HG03565 (cell line): ENCODE measurements around the gene ADSS1.

ENCODE experiments used
- ATAC-seq: cut with Tn5 transposase; IDR thresholded peaks from one replicate; pipeline ENCODE4 v1.9.1; 2021; ENCODE audit warnings: mild to moderate bottlenecking, moderate library complexity; ENCODE audit not compliant: unreplicated experiment

ADSS1 gene

GRCh38 chr14:104778694-104779331, 54.8 kb downstream of the ADSS1 start:
- no peak for ATAC-seq

GRCh38 chr14:104779776-104780512, 55.9 kb downstream of the ADSS1 start:
- ATAC-seq = no peak

GRCh38 chr14:104780513-104781030, 56.5 kb downstream of the ADSS1 start:
- no peak for ATAC-seq

DNA sequence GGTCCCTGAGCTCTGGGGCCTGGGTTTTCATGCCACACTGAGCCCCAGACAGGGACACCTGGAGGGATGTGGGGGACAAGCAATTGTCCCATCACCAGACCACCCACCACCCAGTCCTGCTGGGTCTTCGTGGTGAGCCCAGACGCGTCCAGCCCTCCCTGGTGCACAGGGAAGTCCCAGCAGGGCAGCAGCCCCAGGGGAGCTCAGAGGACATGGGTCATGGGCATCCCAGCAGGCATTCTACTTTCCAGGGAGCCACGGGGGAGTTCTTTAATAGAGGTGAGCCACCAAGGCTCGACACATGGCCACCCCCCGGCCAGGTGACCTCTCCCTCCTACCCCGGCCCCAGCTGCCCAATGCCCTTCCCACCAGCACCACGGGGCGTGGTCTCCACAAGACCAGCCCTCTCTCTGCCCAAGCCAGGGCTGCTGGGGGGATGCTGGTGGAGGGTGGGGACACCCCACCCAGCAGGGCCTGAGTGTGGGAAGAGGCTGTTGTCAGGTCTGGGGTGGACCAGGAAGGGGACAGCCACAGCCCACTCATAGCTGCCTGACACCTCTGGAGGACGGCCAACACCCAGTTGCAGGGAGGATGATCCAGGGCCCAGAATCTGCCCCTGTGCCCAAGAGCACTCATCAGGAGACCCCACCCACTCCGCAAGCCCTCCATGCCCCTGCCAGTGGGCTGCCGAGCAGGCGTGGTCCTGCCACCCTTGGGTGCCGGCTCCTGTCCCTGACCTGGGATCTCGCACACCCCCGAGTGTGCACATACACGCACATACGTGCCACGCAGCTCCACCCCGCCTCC, 57.4 kb downstream of the ADSS1 start:
- ATAC-seq = no peak

DNA sequence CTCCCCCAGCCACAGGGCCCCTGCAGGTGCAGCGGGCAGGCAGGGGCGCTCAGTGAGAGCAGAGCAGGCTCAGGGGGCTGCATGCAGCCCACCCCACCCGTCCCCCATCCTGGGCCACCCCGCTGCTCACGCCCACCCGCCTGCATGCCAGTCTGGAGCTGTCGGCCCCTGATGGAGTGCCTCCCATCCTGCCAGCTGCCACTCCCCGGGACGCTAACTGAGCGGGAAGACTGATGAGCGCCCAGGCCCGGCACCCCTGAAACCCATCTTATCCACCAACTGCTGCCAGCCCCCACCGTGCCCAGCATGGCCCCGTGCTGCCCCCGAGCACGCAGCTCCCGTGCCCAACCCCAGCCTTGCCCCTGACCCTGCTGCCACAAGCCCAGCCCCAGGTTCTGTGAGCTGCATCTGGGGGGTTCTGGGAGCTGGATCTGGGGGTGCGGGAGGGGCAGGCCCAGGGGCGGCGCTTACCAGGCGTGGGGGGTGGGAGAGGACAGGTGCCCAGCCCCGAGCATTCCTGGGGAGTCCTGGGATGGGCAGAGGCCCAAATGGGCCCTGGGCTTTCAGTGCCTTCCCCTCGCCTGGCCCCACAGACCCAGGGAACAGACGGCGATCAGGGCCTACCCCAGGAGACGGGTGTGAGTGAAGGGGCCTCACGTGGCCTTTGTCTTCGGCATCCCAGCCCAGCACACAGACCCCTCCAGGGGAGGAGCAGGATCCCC, 58.2 kb downstream of the ADSS1 start:
- no peak for ATAC-seq

DNA sequence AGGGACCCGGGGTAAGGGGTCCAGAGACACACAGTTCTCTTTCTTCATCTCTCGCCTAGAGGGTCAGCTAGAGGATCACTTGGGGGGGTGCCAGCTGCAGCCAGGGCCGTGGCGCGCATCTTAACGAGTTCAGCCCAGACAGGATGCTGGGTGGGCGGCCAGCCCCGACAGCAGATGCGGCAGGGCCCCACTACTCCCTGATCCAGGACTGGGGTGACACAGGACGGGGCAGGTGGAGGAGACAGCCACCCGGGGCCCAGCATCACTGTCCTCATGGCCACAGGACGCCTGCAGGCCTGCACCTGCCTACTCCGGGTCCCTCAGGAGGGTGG, 58.7 kb downstream of the ADSS1 start:
- no peak for ATAC-seq

- no peak for ATAC-seq
These were observed 59.6 kb downstream of the ADSS1 start for GRCh38 chr14:104783484-104784217.

DNA sequence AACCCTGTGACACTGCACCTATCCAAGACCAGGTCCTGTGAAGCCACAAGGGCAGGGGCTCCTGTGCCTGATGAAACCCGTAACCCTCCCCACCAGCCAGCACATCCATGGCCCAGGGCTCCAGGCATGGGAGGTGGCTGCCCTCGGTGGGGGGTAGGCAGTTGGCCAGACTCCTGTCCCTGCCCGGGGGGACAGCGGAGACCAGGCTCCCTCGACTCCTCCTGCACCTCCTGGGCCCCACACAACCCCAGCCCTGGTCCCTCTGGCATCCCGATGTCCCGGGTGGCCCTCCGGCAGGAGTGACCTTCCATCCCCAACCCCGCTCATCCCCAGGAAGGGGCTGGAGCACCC, 60.2 kb downstream of the ADSS1 start:
- no peak for ATAC-seq

DNA sequence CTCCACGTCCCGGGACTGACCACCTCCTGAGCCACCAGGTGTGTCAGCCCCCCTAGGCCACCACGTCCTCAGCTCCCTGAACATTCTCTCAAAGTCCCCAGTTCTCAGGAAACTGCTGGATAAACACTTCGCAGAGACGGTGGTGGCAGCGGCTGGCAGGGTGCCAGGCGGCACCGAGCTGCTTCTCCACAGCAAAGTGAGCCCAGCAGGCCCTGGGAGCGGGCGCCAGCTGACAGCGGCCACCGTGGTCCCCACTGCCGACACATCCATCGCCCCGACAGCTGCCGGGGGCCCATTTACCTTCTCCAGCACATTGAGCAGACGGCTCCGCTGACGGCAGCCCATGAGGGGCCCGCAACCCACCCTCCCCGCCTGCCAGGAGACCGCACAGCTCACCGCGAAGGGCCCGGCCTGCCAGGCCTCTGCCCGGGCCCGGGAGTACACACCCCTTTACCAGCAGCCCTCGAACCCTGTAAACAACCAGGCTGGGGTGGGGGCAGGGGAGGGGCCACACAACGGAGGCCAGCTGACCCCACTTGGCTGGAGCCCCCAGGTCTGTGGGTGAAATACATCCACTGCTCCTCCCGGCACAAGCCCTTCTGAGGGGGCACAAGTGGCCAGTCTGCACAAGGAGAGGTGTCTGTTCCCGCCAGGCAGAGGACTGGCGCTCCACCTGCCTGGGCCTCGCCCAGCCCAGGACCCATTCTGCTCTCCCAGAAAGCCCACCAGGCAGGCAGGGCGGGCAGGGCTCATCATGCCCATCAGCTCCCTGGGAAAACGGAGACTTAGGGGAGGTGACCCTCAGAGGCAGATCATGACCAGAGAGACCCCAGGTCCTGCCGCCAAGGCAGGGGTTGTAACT, 61.0 kb downstream of the ADSS1 start:
- ATAC-seq = no peak

- ATAC-seq = no peak
These were observed 61.7 kb downstream of the ADSS1 start for GRCh38 chr14:104785708-104786080.

DNA sequence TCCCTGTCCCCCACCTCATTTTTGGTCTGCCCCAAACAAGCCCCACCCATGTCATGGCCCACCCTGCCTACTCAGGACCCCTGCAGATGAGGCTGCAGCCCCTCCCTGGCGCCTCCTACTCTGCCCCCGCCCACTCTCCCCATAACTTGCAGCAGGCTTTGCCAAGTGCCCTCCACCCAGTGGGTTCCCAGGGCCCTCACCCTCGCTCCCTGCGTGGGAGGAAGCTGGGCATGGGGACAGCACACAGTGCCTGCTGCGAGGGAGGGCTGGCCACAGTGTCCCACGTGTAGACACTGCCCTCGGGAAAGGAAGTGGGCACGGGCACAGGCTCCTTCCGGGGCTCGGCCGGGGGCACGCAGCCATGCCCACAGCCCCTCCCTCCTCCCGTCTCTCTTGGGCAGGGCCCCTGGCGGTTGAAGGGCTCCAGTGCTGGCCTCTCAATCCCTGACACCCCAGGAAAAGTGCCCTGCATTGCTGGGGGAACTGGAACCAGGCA, 62.1 kb downstream of the ADSS1 start:
- ATAC-seq = no peak

GRCh38 chr14:104786726-104787675, 63.0 kb downstream of the ADSS1 start:
- no peak for ATAC-seq

DNA sequence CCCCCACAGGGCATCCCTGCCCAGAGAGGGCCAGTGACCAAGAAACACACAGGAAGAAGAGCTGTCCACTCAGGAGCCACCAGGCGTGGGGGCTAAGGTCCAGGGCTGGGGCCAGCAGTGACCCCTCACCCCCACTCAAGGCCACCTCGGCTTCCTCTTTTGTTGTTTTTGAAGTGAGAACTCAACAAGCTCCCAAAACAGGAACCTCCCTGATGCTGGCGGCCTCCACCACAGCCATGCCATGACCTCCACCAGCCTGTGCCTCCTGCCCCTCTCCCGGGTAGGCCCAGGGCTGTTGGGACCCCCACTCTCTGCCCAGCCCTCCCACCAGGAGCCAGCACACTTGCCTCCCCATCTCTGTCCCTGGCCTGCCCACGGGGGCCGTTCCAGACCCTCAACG, 63.7 kb downstream of the ADSS1 start:
- ATAC-seq = no peak

DNA sequence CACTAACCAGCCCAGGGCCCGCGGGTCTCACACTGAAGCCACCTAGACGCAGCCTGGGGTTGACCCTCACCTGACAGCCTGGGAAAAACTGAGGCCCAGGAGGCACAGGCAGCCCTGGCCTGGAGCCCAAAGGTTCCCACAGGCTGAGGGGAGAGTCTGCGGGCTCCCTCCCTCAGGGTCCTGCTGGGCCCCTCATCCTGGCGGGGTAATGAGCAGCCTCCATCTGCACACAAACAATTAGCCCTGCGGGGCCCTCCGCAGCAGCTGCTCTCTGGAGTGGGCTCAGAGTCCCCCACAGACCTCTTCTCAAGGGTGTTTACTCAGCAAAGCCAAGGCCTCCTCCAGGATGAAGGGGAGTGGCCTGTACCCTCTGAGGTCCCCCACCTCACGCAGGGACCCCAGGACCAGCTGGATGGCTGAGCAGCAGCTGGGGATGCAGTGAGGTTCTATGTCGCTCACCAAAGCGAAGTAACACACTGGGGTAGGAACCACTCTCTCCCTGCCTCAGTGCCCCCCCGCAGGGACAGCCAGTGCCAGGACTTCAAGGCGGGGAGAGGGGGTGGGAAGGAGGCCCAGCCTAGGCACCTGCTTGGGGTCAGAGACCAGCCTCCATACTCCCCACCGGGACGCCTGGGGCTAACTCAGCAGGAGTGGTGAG, 64.3 kb downstream of the ADSS1 start:
- no peak for ATAC-seq

DNA sequence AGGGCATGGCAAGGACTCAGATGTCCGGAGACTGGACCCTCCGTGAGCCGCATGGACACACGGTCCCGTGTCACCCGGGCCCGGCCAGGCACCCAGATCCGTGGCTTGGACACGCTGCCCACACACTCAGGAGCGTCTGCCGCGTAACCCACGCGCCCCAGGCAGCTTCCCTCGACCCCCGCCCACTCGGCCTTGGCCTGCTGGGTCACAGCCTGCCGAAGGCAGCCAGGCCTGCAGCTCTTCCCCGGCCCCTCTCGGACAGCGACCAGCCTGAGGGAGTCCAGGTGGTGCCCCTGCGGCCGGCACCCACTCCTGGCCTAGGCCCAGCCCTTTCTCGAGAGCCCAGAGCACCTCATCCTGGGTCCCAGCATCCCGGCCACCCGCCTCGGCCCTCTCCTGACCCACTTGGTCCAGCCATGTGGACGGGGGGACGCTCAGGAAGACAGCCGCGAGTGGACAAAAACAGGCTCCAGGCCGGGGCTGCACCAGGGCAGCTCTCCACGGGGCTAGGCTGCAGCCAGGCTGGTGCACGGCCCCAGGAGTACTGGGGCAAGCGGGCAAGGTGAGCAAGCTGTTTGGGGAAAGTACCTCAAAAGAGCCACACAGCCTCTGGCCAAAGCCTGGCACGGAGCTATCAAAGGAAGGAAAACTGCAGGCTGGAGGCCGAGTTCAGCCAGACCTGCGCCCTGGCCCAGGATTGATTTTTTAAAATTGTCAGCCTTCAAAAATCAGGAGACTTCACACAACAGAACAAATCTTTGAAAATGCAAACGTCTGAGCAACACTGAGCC, 65.0 kb downstream of the ADSS1 start:
- ATAC-seq = no peak

- ATAC-seq = no peak
These were observed 66.0 kb downstream of the ADSS1 start for GRCh38 chr14:104789752-104790743.
